GM21737 (cell line): Measurements from ENCODE around the gene SVOP.

Source experiments
- ATAC-seq: cut with Tn5 transposase; IDR thresholded peaks from one replicate; pipeline ENCODE4 v1.9.1; 2021; ENCODE audit warnings: mild to moderate bottlenecking, moderate library complexity; ENCODE audit not compliant: unreplicated experiment

The SVOP gene

GRCh38 chr12:108980831-108981618 is 39.8 kb downstream of the SVOP start:
- no peak for ATAC-seq

GRCh38 chr12:108977360-108977759 is 43.5 kb downstream of the SVOP start:
- ATAC-seq = no peak

- no peak for ATAC-seq
Measured at GRCh38 chr12:108975024-108975593, 45.8 kb downstream of the SVOP start.

- no peak for ATAC-seq
Measured at GRCh38 chr12:108973629-108974152, 47.2 kb downstream of the SVOP start.

GRCh38 chr12:108972358-108972757 is 48.5 kb downstream of the SVOP start:
- no peak for ATAC-seq

GRCh38 chr12:108969622-108970021 is 51.2 kb downstream of the SVOP start:
- ATAC-seq = no peak

GRCh38 chr12:108967869-108968540 is 52.9 kb downstream of the SVOP start:
- no peak for ATAC-seq

- ATAC-seq = no peak
Measured at GRCh38 chr12:108966378-108967151, 54.3 kb downstream of the SVOP start.

GRCh38 chr12:108965886-108966285 is 55.0 kb downstream of the SVOP start:
- no peak for ATAC-seq

- no peak for ATAC-seq
Measured at GRCh38 chr12:108964371-108965352, 56.2 kb downstream of the SVOP start.

GRCh38 chr12:108962256-108962655 is 58.6 kb downstream of the SVOP start:
- ATAC-seq = no peak

GRCh38 chr12:108959748-108960655 is 60.9 kb downstream of the SVOP start:
- no peak for ATAC-seq

- ATAC-seq = no peak
Measured at GRCh38 chr12:108955225-108955835, 65.5 kb downstream of the SVOP start.

GRCh38 chr12:108950991-108951739 is 69.7 kb downstream of the SVOP start:
- ATAC-seq = no peak

- ATAC-seq = no peak
Measured at GRCh38 chr12:108949976-108950375, 70.9 kb downstream of the SVOP start.

GRCh38 chr12:108948367-108948766 is 72.5 kb downstream of the SVOP start:
- ATAC-seq = no peak

GRCh38 chr12:108947097-108947496 is 73.8 kb downstream of the SVOP start:
- no peak for ATAC-seq

- no peak for ATAC-seq
Measured at GRCh38 chr12:108940138-108940537, 80.7 kb downstream of the SVOP start.
